HG03025 (cell line): ENCODE measurements around the gene ITPK1.

Experiments
- ATAC-seq: cut with Tn5 transposase; IDR thresholded peaks from one replicate; pipeline ENCODE4 v1.9.1; 2021; ENCODE audit warnings: mild to moderate bottlenecking, moderate library complexity; ENCODE audit not compliant: unreplicated experiment, low FRiP score

Gene ITPK1

GRCh38 chr14:92907316-92907911 lies 208.3 kb downstream of the ITPK1 start:
- ATAC-seq, result no peak

- no peak for ATAC-seq
Observed at GRCh38 chr14:92906823-92907222, 208.9 kb downstream of the ITPK1 start.

GRCh38 chr14:92906420-92906819 lies 209.3 kb downstream of the ITPK1 start:
- no peak for ATAC-seq

GRCh38 chr14:92905667-92906066 lies 210.1 kb downstream of the ITPK1 start:
- no peak for ATAC-seq

GRCh38 chr14:92903359-92903758 lies 212.4 kb downstream of the ITPK1 start:
- no peak for ATAC-seq

GRCh38 chr14:92902726-92903125 lies 213.0 kb downstream of the ITPK1 start:
- ATAC-seq, result no peak

- no peak for ATAC-seq
Observed at GRCh38 chr14:92902191-92902590, 213.5 kb downstream of the ITPK1 start.

GRCh38 chr14:92900660-92901059 lies 215.1 kb downstream of the ITPK1 start:
- ATAC-seq, result no peak

- ATAC-seq, result no peak
Observed at GRCh38 chr14:92898566-92899131, 217.1 kb downstream of the ITPK1 start.

GRCh38 chr14:92897922-92898565 lies 217.7 kb downstream of the ITPK1 start:
- no peak for ATAC-seq

- no peak for ATAC-seq
Observed at GRCh38 chr14:92895352-92895878, 220.3 kb downstream of the ITPK1 start.

GRCh38 chr14:92892589-92892988 lies 223.1 kb downstream of the ITPK1 start:
- ATAC-seq, result no peak

- no peak for ATAC-seq
Observed at GRCh38 chr14:92890830-92891588, 224.7 kb downstream of the ITPK1 start.

GRCh38 chr14:92888896-92889295 lies 226.8 kb downstream of the ITPK1 start:
- ATAC-seq, result no peak

- no peak for ATAC-seq
Observed at GRCh38 chr14:92887157-92887556, 228.6 kb downstream of the ITPK1 start.
